SK-N-SH (cell line): ENCODE results near the gene WNK1. TPM values are rescaled to one million over a fixed set of nuclear protein-coding genes. Genes with fewer than 3 reads are reported as not detected.

Source experiments
- CTCF ChIA-PET: fragments of 300-600, 350-600 bp; formaldehyde crosslinking; extraction: SDS; loops from one replicate; lab custom pipeline; 2021; lab: Yijun Ruan, JAX
- POLR2A ChIA-PET: fragments of 350-600 bp; sonication (Branson Sonifier 250); formaldehyde crosslinking; extraction: SDS; loops from one replicate; lab custom pipeline; 2020; ENCODE audit warnings: antibody characterized with exemption, inconsistent platforms; lab: Yijun Ruan, JAX
- DNase-seq: peaks from one replicate; pipeline ENCODE4 v3.0.0; 2012
- H2AFZ ChIP-seq: fragments of 200-600 bp; sonication (generic); 2 replicates; pipeline ENCODE4 v1.8.1; 2016; ENCODE audit warnings: antibody characterized with exemption, mild to moderate bottlenecking, low read depth
- H3F3A ChIP-seq: fragments of 200-600 bp; sonication (generic); replicated peaks from 2 replicates; pipeline ENCODE3; 2016; ENCODE audit warnings: antibody characterized with exemption, mild to moderate bottlenecking; ENCODE audit not compliant: insufficient read depth
- H3K27ac ChIP-seq, 2 experiments: fragments of 200-500 bp in 1 of 2; fragments of 200-600 bp in 1 of 2; sonication (Bioruptor generic) in 1 of 2; sonication (generic), shearing (Covaris generic) in 1 of 2; 2 replicates each; pipeline versions ENCODE4 v1.5.1 to v1.6.1; 2014 to 2016; ENCODE audit warnings: low read depth in 2 of 2, inconsistent platforms in 1 of 2, low read length in 1 of 2, mild to moderate bottlenecking in 1 of 2, mixed read lengths in 1 of 2
- H3K27me3 ChIP-seq: fragments of 200-600 bp; sonication (generic), shearing (Covaris generic); 2 replicates; pipeline ENCODE4 v1.6.1; 2016; ENCODE audit warnings: mixed run types; ENCODE audit not compliant: insufficient read depth
- H3K36me3 ChIP-seq, 2 experiments: fragments of 200-500 bp in 1 of 2; fragments of 200-600 bp in 1 of 2; sonication (Bioruptor generic) in 1 of 2; sonication (generic) in 1 of 2; replicated peaks in 1 of 2; 2 replicates each; pipeline versions ENCODE3 to v1.5.1; 2014 to 2016; ENCODE audit warnings: low read length in 1 of 2, mild to moderate bottlenecking in 1 of 2; ENCODE audit not compliant: insufficient read depth in 2 of 2, control insufficient read depth in 1 of 2
- H3K4me1 ChIP-seq, 2 experiments: fragments of 200-500 bp in 1 of 2; fragments of 200-600 bp in 1 of 2; sonication (Bioruptor generic) in 1 of 2; sonication (generic), shearing (Covaris generic) in 1 of 2; 2 replicates each; pipeline versions ENCODE4 v1.5.1 to v1.6.1; 2014 to 2016; ENCODE audit warnings: low read depth in 1 of 2, low read length in 1 of 2, mixed run types in 1 of 2; ENCODE audit not compliant: insufficient read depth in 2 of 2, control insufficient read depth in 1 of 2
- H3K4me2 ChIP-seq: fragments of 200-600 bp; sonication (generic), shearing (Covaris generic); 2 replicates; pipeline ENCODE4 v1.6.1; 2017; ENCODE audit warnings: mixed run types
- H3K4me3 ChIP-seq, 2 experiments: fragments of 200-500 bp in 1 of 2; fragments of 200-600 bp in 1 of 2; sonication (Bioruptor generic) in 1 of 2; sonication (generic), shearing (Covaris generic) in 1 of 2; 2 replicates each; pipeline versions ENCODE4 v1.5.1 to v1.8.1; 2014 to 2016; ENCODE audit warnings: low read depth in 2 of 2, inconsistent platforms in 1 of 2, low read length in 1 of 2, mild to moderate bottlenecking in 1 of 2, mixed read lengths in 1 of 2, moderate library complexity in 1 of 2
- H3K79me2 ChIP-seq: fragments of 200-600 bp; sonication (generic); 2 replicates; pipeline ENCODE4 v1.8.1; 2017; ENCODE audit warnings: mild to moderate bottlenecking; ENCODE audit not compliant: insufficient read depth
- H3K9ac ChIP-seq: fragments of 200-600 bp; sonication (generic); 2 replicates; pipeline ENCODE4 v1.6.1; 2017; ENCODE audit warnings: mixed run types
- H3K9me2 ChIP-seq: fragments of 200-600 bp; sonication (generic); 2 replicates; pipeline ENCODE4 v1.6.1; 2017; ENCODE audit warnings: mixed run types
- H3K9me3 ChIP-seq: fragments of 200-600 bp; sonication (generic); 2 replicates; pipeline ENCODE4 v1.6.1; 2017; ENCODE audit warnings: mixed run types, mild to moderate bottlenecking, moderate library complexity
- H4K20me1 ChIP-seq: fragments of 200-600 bp; sonication (generic); 2 replicates; pipeline ENCODE4 v1.6.1; 2017; ENCODE audit warnings: mild to moderate bottlenecking, mixed run types; ENCODE audit not compliant: insufficient read depth
- CHD2 ChIP-seq: fragments of 150-350 bp; IDR thresholded peaks from 2 replicates; pipeline ENCODE4 v1.6.1; 2018; ENCODE audit warnings: low read length; ENCODE audit not compliant: partially characterized antibody
- ELF1 ChIP-seq: IDR thresholded peaks from 2 replicates; pipeline ENCODE4 v1.4.0; 2012
- EP300 ChIP-seq, 2 experiments: IDR thresholded peaks; 2 replicates each; pipeline versions ENCODE4 v1.4.0 to v1.6.1; 2012; ENCODE audit warnings: borderline replicate concordance in 1 of 2, low read depth in 1 of 2, low read length in 1 of 2
- EZH2phosphoT487 ChIP-seq: fragments of 200-600 bp; sonication (generic); IDR thresholded peaks from 2 replicates; pipeline ENCODE4 v1.6.1; 2017; ENCODE audit warnings: low read depth, mixed run types, mild to moderate bottlenecking, antibody characterized with exemption, moderate library complexity, borderline replicate concordance
- FOXJ3 ChIP-seq: sonication (generic); formaldehyde crosslinking; IDR thresholded peaks from 2 replicates; pipeline ENCODE4 v1.5.1; 2020; ENCODE audit warnings: mild to moderate bottlenecking, missing genetic modification reagents
- IRF3 ChIP-seq: fragments of 150-350 bp; IDR thresholded peaks from 2 replicates; pipeline ENCODE4 v1.6.1; 2016; ENCODE audit warnings: mild to moderate bottlenecking, low read depth, low read length
- MEF2A ChIP-seq: IDR thresholded peaks from 2 replicates; pipeline ENCODE4 v1.4.0; 2012; ENCODE audit warnings: low read depth, borderline replicate concordance
- MXI1 ChIP-seq: IDR thresholded peaks from 2 replicates; pipeline ENCODE4 v1.6.1; 2012; ENCODE audit warnings: mild to moderate bottlenecking, low read depth, low read length, improper control_type of control experiment
- NFIC ChIP-seq: IDR thresholded peaks from 2 replicates; pipeline ENCODE4 v1.4.0; 2012; ENCODE audit warnings: borderline replicate concordance
- PBX3 ChIP-seq: IDR thresholded peaks from 2 replicates; pipeline ENCODE4; 2012
- POLR2AphosphoS5 ChIP-seq: IDR thresholded peaks from 2 replicates; pipeline ENCODE4 v1.6.1; 2012; ENCODE audit warnings: low read depth, low read length
- RAD21 ChIP-seq: IDR thresholded peaks from 2 replicates; pipeline ENCODE4 v1.6.1; 2012; ENCODE audit warnings: mild to moderate bottlenecking, low read length
- SMC3 ChIP-seq: IDR thresholded peaks from 2 replicates; pipeline ENCODE4 v1.6.1; 2012; ENCODE audit warnings: low read depth, low read length, improper control_type of control experiment
- TEAD4 ChIP-seq: IDR thresholded peaks from 2 replicates; pipeline ENCODE4 v1.4.0; 2012; ENCODE audit warnings: mild to moderate bottlenecking, borderline replicate concordance; ENCODE audit not compliant: insufficient read depth
- USF2 ChIP-seq: fragments of 150-350 bp; IDR thresholded peaks from 2 replicates; pipeline ENCODE4 v1.6.1; 2017; ENCODE audit warnings: antibody characterized with exemption, low read length, low read depth, borderline replicate concordance
- WGBS: methylation state at CpG from one replicate; pipeline ENCODE4 v1.1.6; 2017; ENCODE audit warnings: low lambda C conversion rate; 5-methylcytosine and 5-hydroxymethylcytosine counted together
- polyA plus RNA-seq, 3 experiments: library from polyadenylated mRNA; depleted of rRNA; stranded (reverse); fragments of >200 nt; gene quantifications; 2 replicates each; pipeline ENCODE4 v1.2.3, GENCODE V29; 2012
- TF ChIP-seq, protein P1 (sequence below): IDR thresholded peaks from 2 replicates; pipeline ENCODE4 v1.4.0; 2012; ENCODE audit warnings: low read depth

WNK1 gene
- polyA plus RNA-seq, 1 of the 3 experiments (the other 2 are of a cell fraction), result 30.5 TPM

DNA sequence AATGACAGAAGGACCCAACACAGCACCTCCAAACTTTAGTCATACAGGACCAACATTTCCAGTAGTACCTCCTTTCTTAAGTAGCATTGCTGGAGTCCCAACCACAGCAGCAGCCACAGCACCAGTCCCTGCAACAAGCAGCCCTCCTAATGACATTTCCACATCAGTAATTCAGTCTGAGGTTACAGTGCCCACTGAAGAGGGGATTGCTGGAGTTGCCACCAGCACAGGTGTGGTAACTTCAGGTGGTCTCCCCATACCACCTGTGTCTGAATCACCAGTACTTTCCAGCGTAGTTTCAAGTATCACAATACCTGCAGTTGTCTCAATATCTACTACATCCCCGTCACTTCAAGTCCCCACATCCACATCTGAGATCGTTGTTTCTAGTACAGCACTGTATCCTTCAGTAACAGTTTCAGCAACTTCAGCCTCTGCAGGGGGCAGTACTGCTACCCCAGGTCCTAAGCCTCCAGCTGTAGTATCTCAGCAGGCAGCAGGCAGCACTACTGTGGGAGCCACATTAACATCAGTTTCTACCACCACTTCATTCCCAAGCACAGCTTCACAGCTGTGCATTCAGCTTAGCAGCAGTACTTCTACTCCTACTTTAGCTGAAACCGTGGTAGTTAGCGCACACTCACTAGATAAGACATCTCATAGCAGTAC is 132.5 kb downstream of the WNK1 start:
- WGBS, result 99% methylated on average over 5 of the region's 5 CpGs
- Histone ChIP-seq H3K4me1 (peaks cover 0 to 8% of the 10 kb centered on the region in 2 experiments; a peak in 1 of 4 replicates), H3K9me2 (no peaks in the 10 kb centered on the region), H3K27ac (no peak overlapping the region), H3K4me2 (no peak overlapping the region), H3K27me3 (no peaks in the 10 kb centered on the region), H3K9ac (no peak overlapping the region), H2AFZ (no peak overlapping the region), H3F3A (peaks cover 6% of the 10 kb centered on the region), H3K79me2 (no peaks in the 10 kb centered on the region), H3K36me3 (peaks cover 87 to 94% of the 10 kb centered on the region in 2 experiments), H3K4me3 (no peak overlapping the region), H3K9me3 (no peaks in the 10 kb centered on the region), H4K20me1 (no peaks in the 10 kb centered on the region)
- TF ChIP-seq ELF1 (no peak), PBX3 (no peak), IRF3 (no peak), EZH2phosphoT487 (no peak), RAD21 (no peak), NFIC (no peak), EP300 (IDR thresholded peaks at IDR 0.05; ENCODE audit: borderline replicate concordance in 1 of 2, low read depth in 1 of 2, low read length in 1 of 2) (no peak), CHD2 (no peak), MEF2A (no peak), POLR2AphosphoS5 (no peak), USF2 (no peak), SMC3 (no peak), TEAD4 (no peak), MXI1 (no peak), FOXJ3 (no peak)
- TF ChIP-seq, protein P1, sequence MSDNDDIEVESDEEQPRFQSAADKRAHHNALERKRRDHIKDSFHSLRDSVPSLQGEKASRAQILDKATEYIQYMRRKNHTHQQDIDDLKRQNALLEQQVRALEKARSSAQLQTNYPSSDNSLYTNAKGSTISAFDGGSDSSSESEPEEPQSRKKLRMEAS, result no peak
- POLR2A ChIA-PET, result no interaction called here
- CTCF ChIA-PET, result interaction anchor here (1.0 kb wide), 1 partner anchor 12 kb away, joined by 3 read pairs; no protein-coding TSS in a partner anchor
- DNase-seq, result no peak
